WTC11 (cell line): ENCODE data around the gene ZNF232.
"Not testable (repeated sequence)": the region's sequence is repeated elsewhere in the genome, so short reads cannot be mapped to it uniquely, and the experiment has no call there.

ENCODE experiments used
- CTCF ChIP-seq: fragments of 200-600 bp; IDR thresholded peaks from 2 replicates; pipeline ENCODE4 v1.8.0; 2022; ENCODE audit warnings: antibody characterized with exemption
- KAT7 ChIP-seq: sonication (generic); formaldehyde crosslinking; IDR thresholded peaks from 2 replicates; pipeline ENCODE4 v1.8.1; 2023; ENCODE audit warnings: missing genetic modification reagents, mild to moderate bottlenecking, borderline replicate concordance
- STAT6 ChIP-seq: sonication (generic); formaldehyde crosslinking; conservative IDR thresholded peaks from 2 replicates; pipeline ENCODE4 v1.8.1; 2023; ENCODE audit warnings: mild to moderate bottlenecking, low read depth, missing genetic modification reagents, moderate library complexity
- USF2 ChIP-seq: sonication (generic); formaldehyde crosslinking; IDR thresholded peaks from 2 replicates; pipeline ENCODE4 v1.8.1; 2023; ENCODE audit warnings: mild to moderate bottlenecking, missing genetic modification reagents, moderate library complexity
- ZBTB21 ChIP-seq: sonication (generic); formaldehyde crosslinking; IDR thresholded peaks from 2 replicates; pipeline ENCODE4 v1.8.1; 2023; ENCODE audit warnings: mild to moderate bottlenecking, missing genetic modification reagents, borderline replicate concordance

- TF ChIP-seq KAT7 (CRISPR knock-in tag); ZBTB21 (CRISPR knock-in tag); CTCF; USF2 (CRISPR knock-in tag); STAT6 (CRISPR knock-in tag): not testable (repeated sequence)
Observed at GRCh38 chr17:5133961-5134360, 22.3 kb upstream of the ZNF232 start.
